AG10803 (cell line): ENCODE measurements around the gene PSMB7.
A peak's percentile ranks its signal among the peaks of the same experiment; 100 is the strongest.

Source experiments
- DNase-seq: peaks from one replicate; pipeline ENCODE4 v3.0.0; 2010; ENCODE audit warnings: low read depth
- H3K4me3 ChIP-seq: 2 replicates; pipeline ENCODE4 v1.5.1; 2011; ENCODE audit warnings: mild to moderate bottlenecking, low read length, control low read depth
- TF ChIP-seq, protein P1 (sequence below): conservative IDR thresholded peaks from 2 replicates; pipeline ENCODE4 v1.5.1; 2011; ENCODE audit warnings: mild to moderate bottlenecking, low read length, control low read depth, inconsistent platforms

The PSMB7 gene

DNA sequence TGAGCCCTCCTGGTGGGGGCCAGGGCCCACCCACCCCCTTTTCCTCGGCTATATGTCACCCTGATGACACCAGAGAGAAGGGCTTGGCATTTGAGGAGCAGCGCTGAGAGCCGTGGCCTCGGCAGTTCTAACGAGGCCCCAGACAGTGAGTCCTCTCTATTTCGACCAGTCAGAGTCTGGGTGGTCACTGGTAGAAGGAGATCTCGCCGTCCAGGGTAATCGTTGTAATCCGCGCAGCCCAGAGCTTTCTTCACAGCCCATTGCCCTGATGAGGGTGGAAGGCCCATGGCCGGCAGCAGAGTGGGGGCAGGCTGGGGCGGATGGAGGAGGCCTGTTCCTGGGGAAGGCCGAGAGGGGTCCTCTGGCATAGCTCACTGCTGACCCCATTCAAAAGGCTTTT lies 70.2 kb downstream of the PSMB7 start:
- H3K4me3 ChIP-seq = no peak overlapping the region
- TF ChIP-seq, protein P1, sequence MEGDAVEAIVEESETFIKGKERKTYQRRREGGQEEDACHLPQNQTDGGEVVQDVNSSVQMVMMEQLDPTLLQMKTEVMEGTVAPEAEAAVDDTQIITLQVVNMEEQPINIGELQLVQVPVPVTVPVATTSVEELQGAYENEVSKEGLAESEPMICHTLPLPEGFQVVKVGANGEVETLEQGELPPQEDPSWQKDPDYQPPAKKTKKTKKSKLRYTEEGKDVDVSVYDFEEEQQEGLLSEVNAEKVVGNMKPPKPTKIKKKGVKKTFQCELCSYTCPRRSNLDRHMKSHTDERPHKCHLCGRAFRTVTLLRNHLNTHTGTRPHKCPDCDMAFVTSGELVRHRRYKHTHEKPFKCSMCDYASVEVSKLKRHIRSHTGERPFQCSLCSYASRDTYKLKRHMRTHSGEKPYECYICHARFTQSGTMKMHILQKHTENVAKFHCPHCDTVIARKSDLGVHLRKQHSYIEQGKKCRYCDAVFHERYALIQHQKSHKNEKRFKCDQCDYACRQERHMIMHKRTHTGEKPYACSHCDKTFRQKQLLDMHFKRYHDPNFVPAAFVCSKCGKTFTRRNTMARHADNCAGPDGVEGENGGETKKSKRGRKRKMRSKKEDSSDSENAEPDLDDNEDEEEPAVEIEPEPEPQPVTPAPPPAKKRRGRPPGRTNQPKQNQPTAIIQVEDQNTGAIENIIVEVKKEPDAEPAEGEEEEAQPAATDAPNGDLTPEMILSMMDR = no peak
- no peak for DNase-seq

DNA sequence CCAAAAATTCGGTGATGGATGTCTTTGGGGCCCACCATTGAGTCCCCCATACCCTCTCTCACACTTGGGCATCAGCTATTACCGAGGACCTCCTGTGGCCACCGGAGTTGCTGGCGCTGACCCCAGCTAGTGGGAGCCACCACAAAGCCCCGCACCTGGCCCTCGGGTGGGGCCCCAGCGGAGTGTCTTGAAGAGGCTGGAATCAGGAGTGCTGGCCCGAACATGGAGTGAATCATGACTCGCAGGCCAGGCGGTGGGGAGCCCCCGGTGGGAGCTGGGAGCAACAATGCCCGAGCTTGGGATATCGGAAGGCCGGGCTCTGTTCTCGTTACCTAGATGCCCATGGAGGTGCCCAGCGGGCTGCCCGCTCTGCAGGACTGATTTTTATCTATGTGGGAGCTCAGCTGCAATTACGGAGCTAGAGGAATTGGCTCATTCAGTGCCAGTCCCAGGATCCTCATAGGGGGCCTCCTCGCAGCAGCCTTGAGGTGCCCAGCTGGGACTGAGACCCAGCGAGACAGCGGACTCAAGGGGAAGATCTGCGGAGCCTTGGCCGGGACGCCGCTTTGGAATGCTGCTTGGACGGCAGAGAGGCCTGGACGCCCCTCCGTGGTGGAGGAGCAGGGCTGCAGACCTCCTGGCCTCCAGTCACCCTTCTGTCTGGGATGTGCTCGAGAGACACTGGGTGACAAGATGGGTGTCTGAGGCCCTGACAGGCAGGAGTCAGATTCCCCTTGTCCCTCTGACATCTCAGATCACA lies 70.8 kb downstream of the PSMB7 start:
- H3K4me3 ChIP-seq = no peak overlapping the region
- TF ChIP-seq, protein P1 = no peak
- DNase-seq = no peak

- DNase-seq = no peak
- TF ChIP-seq, protein P1 = no peak
- no peak overlapping the region for H3K4me3 ChIP-seq
Observed at GRCh38 chr9:124343533-124344290, 71.5 kb downstream of the PSMB7 start.

DNA sequence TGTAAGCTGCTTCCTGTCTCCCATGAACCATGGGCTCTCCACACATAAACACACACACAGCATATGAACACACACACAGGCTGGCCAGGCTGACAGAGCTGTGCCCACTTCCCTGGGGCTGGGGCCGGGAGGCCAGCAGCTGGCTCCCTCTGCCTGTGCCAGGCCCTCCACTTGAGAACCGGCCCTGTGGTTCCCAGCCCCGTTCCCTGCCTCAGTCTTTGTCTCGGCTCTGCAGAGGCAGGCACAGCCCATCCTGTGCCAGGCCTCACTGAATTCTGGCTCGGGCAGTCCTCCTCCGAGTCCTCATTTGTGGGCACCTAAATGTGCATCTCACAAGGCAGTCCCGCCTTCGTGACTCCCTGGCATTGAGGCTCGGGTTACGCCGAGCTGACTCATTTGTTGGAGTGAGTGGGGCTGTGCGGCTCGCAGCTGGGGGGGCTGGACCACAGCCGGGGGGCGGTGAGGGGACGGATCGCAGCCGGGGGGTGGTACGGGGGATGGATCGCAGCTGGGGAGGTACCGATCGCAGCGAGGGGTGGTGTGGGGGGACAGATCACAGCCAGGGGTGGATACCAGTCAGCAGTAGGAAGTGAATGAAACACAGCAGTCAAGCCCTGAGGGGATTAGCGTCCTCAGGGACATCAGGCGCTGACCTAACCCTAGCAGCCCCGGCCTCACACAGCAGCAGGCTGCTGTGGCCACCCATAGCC lies 72.3 kb downstream of the PSMB7 start:
- no peak overlapping the region for H3K4me3 ChIP-seq
- DNase-seq = peak; percentile 89
- TF ChIP-seq, protein P1 = no peak

- TF ChIP-seq, protein P1 = no peak
- no peak for DNase-seq
- no peak overlapping the region for H3K4me3 ChIP-seq
Observed at GRCh38 chr9:124342402-124342775, 72.9 kb downstream of the PSMB7 start.

DNA sequence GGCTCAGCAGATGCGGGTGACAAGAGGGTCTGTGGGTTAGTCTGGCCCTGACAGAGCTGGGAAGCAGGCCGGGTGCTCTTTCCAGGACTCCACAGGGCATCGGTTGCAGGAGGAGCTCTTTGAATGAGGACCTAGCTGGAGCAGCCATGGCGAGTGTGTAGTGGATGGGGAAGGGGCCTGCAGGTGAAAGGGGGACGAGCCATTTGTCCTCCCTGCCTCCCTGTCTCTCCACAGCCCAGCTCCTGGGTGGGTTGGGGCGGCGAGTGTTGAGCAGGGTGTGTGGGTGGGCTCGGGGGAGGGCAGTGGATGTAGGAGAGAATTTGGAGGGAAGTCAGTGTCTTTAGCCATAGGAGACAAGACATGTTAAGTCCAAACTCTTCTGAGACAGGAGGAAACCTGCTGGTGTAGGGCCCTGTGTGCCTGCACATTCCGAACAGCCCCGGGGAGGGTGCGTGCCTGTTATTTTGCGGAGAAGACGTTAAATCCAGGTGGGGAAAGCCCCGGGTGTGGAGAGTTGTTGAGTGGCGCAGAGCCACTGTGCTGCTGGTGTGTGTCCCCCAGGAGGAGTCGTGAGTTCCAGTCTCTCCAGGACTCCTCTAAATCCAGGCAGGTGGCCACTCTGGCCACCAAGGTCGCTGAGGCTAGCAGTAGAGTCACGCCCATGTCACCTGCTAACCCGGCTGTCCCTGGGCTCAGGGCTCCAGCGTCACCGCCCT lies 73.6 kb downstream of the PSMB7 start:
- no peak for DNase-seq
- TF ChIP-seq, protein P1 = no peak

More for the DNA sequence above, 73.6 kb downstream of the PSMB7 start:
- no peak overlapping the region for H3K4me3 ChIP-seq
